NCI-H69 (cell line): ENCODE measurements around the gene ZNF415.
"Not testable (repeated sequence)": the region's sequence is repeated elsewhere in the genome, so short reads cannot be mapped to it uniquely, and the experiment has no call there.

Experiments
- DNase-seq: peaks from one replicate; lab custom pipeline; 2025; lab: John Stamatoyannopoulos, UW

Gene ZNF415

GRCh38 chr19:53132141-53132991 is at the start of gene ZNF415:
ZNF415 (minus strand) TSS chr19:53132910; CDS start chr19:53122676, 10,234 bp downstream.
- peak; percentile 90 for DNase-seq

- no peak for DNase-seq
Observed at GRCh38 chr19:53182202-53182601, 49.5 kb upstream of the ZNF415 start.

- DNase-seq = no peak
Observed at GRCh38 chr19:53177986-53178385, 45.3 kb upstream of the ZNF415 start.

- peak; percentile 56 for DNase-seq
Observed at GRCh38 chr19:53172889-53173288, 40.2 kb upstream of the ZNF415 start.

- no peak for DNase-seq
Observed at GRCh38 chr19:53165691-53166091, 33.0 kb upstream of the ZNF415 start.

- no peak for DNase-seq
Observed at GRCh38 chr19:53161123-53161522, 28.4 kb upstream of the ZNF415 start.

- no peak for DNase-seq
Observed at GRCh38 chr19:53160350-53160749, 27.6 kb upstream of the ZNF415 start.

GRCh38 chr19:53158119-53158656 is 25.5 kb upstream of the ZNF415 start:
- peak; percentile 69 for DNase-seq

- no peak for DNase-seq
Observed at GRCh38 chr19:53157626-53158025, 24.9 kb upstream of the ZNF415 start.

GRCh38 chr19:53156850-53157249 is 24.1 kb upstream of the ZNF415 start:
- no peak for DNase-seq

- no peak for DNase-seq
Observed at GRCh38 chr19:53147645-53148044, 14.9 kb upstream of the ZNF415 start.

GRCh38 chr19:53140351-53140750 is 7.6 kb upstream of the ZNF415 start:
- no peak for DNase-seq

- DNase-seq = no peak
Observed at GRCh38 chr19:53136432-53136831, 3.7 kb upstream of the ZNF415 start.

- DNase-seq = no peak
Observed at GRCh38 chr19:53131727-53132126, 983 bp downstream of the ZNF415 start.

- DNase-seq = no peak
Observed at GRCh38 chr19:53131085-53131590, 1.6 kb downstream of the ZNF415 start.

- DNase-seq = no peak
Observed at GRCh38 chr19:53130506-53130905, 2.2 kb downstream of the ZNF415 start.

- DNase-seq = not testable (repeated sequence)
Observed at GRCh38 chr19:53126733-53127526, 5.8 kb downstream of the ZNF415 start.

GRCh38 chr19:53123400-53123799 is 9.3 kb downstream of the ZNF415 start:
- DNase-seq = no peak

GRCh38 chr19:53112286-53112685 is 20.4 kb downstream of the ZNF415 start:
- DNase-seq = no peak

GRCh38 chr19:53109527-53109926 is 23.2 kb downstream of the ZNF415 start:
- DNase-seq = no peak

- peak; percentile 99 for DNase-seq
Observed at GRCh38 chr19:53103234-53104203, 29.2 kb downstream of the ZNF415 start, which contains the start of gene ZNF160. ZNF160 (minus strand) TSS chr19:53103422; CDS start chr19:53086276, 17,146 bp downstream.
